Upper lobe of left lung (tissue), 6 donors: ENCODE measurements around the gene YLPM1. TPM values are rescaled to one million over a fixed set of nuclear protein-coding genes. Genes with fewer than 3 reads are reported as not detected.

Source experiments
- ATAC-seq, 2 donors: fragments of 200-7000 bp; cut with Tn5 transposase; one replicate each; pipeline ENCODE4 v1.9.1; 2022; ENCODE audit warnings: mild to moderate bottlenecking in 2 of 2, moderate library complexity in 2 of 2; ENCODE audit not compliant: low FRiP score in 2 of 2
- DNase-seq, 2 donors: peaks; one replicate each; pipeline ENCODE4 v3.0.0-alpha.2; 2019 to 2020
- H3K27ac ChIP-seq, 4 donors: fragments of 200-600 bp; sonication (generic); one replicate each; pipeline ENCODE4 v1.5.1; 2016 to 2019
- H3K27me3 ChIP-seq, 4 donors: fragments of 200-600 bp; sonication (generic); one replicate each; pipeline ENCODE4 v1.5.1; 2017 to 2019
- H3K36me3 ChIP-seq, 4 donors: fragments of 200-600 bp; sonication (generic); one replicate each; pipeline ENCODE4 v1.5.1; 2016 to 2019
- H3K4me1 ChIP-seq, 4 donors: fragments of 200-600 bp; sonication (generic); one replicate each; pipeline ENCODE4 v1.5.1; 2018 to 2019
- H3K4me3 ChIP-seq, 4 donors: fragments of 200-600 bp; sonication (generic); one replicate each; pipeline ENCODE4 v1.5.1; 2017 to 2019; ENCODE audit warnings: mild to moderate bottlenecking in 2 of 4, moderate library complexity in 1 of 4
- H3K9me3 ChIP-seq, 4 donors: fragments of 200-600 bp; sonication (generic); one replicate each; pipeline ENCODE4 v1.5.1; 2018 to 2019
- CTCF ChIP-seq, 6 experiments: fragments of 450-650 bp in 4 of 6; fragments of 200-600 bp in 2 of 6; sonication (generic) in 2 of 6; IDR thresholded peaks; one replicate each; pipeline ENCODE4 v1.5.1; 2016 to 2019; ENCODE audit warnings: antibody characterized with exemption in 6 of 6
- EP300 ChIP-seq, 4 donors: sonication (generic); formaldehyde crosslinking; IDR thresholded peaks; one replicate each; pipeline ENCODE4 v1.5.1; 2017; ENCODE audit warnings: antibody characterized with exemption in 4 of 4, control low read depth in 2 of 4
- POLR2A ChIP-seq, 4 donors: fragments of 450-650 bp; IDR thresholded peaks; one replicate each; pipeline ENCODE4 v1.5.1; 2016 to 2017; ENCODE audit warnings: antibody characterized with exemption in 4 of 4, mild to moderate bottlenecking in 2 of 4
- POLR2AphosphoS5 ChIP-seq, 2 donors: sonication (generic); formaldehyde crosslinking; IDR thresholded peaks; one replicate each; pipeline ENCODE4 v1.5.1; 2017; ENCODE audit warnings: antibody characterized with exemption in 2 of 2
- WGBS, 2 donors: methylation state at CpG; one replicate each; pipeline ENCODE4 v1.1.5; 2017 to 2018; 5-methylcytosine and 5-hydroxymethylcytosine counted together
- total RNA-seq, 6 donors: library from RNA; depleted of rRNA in 4 of 6; stranded (reverse); fragments of >200 nt in 4 of 6; gene quantifications; one replicate each; pipeline versions ENCODE4 v1.1.0 to v1.2.1, GENCODE V29; 2016 to 2021
- donor health status: DM: no; HTN: no; CAD: no; lungs with moderate emphysema.
- donor health status: DM: no; HTN: yes; CAD: no; lungs with severe emphysema.

The YLPM1 gene
- total RNA-seq, 6 donors from 2014 or later, result 38.8 to 85.9 (median 45.6) TPM

- Histone ChIP-seq H3K27ac (no peak overlapping the region), H3K4me1 (no peaks in the 10 kb centered on the region), H3K4me3 (no peak overlapping the region), H3K36me3 (peaks cover 19 to 56% (median 40%) of the 10 kb centered on the region in 4 donors), H3K27me3 (no peaks in the 10 kb centered on the region), H3K9me3 (no peaks in the 10 kb centered on the region)
- no peak for TF ChIP-seq POLR2AphosphoS5 (IDR thresholded peaks at IDR 0.05)
- TF ChIP-seq EP300 (IDR thresholded peaks at IDR 0.05), result no peak
- no peak for TF ChIP-seq CTCF (IDR thresholded peaks at IDR 0.05)
- no peak for TF ChIP-seq POLR2A (IDR thresholded peaks at IDR 0.05)
- DNase-seq (no peak), ATAC-seq (no peak)
- 78 to 92% methylated on average over 2 of the region's 2 CpGs for WGBS, 2 donors
These were observed 30.7 kb upstream of the YLPM1 start for GRCh38 chr14:74732387-74732786.

- Histone ChIP-seq H3K4me3 (no peak overlapping the region), H3K36me3 (peaks cover 19 to 58% (median 41%) of the 10 kb centered on the region in 4 donors), H3K27me3 (no peaks in the 10 kb centered on the region), H3K27ac (no peak overlapping the region), H3K4me1 (no peaks in the 10 kb centered on the region), H3K9me3 (no peaks in the 10 kb centered on the region)
- DNase-seq, result no peak
- 87 to 88% methylated on average over 3 of the region's 3 CpGs for WGBS, 2 donors
- no peak for TF ChIP-seq CTCF (IDR thresholded peaks at IDR 0.05)
- no peak for TF ChIP-seq POLR2AphosphoS5 (IDR thresholded peaks at IDR 0.05)
- no peak for TF ChIP-seq EP300 (IDR thresholded peaks at IDR 0.05)
- TF ChIP-seq POLR2A (IDR thresholded peaks at IDR 0.05), result no peak
- ATAC-seq, result no peak
These were observed 29.9 kb upstream of the YLPM1 start for GRCh38 chr14:74733221-74733620.

GRCh38 chr14:74735125-74735524 lies 28.0 kb upstream of the YLPM1 start:
- H3K4me1 ChIP-seq, result no peaks in the 10 kb centered on the region
- H3K9me3 ChIP-seq, result no peaks in the 10 kb centered on the region
- ATAC-seq, result no peak
- WGBS, 2 donors, result 95% methylated on average over 4 of the region's 4 CpGs
- H3K36me3 ChIP-seq, result peaks cover 19 to 70% (median 46%) of the 10 kb centered on the region in 4 donors
- DNase-seq, result no peak
- H3K4me3 ChIP-seq, result no peak overlapping the region
- H3K27ac ChIP-seq, result no peak overlapping the region
- TF ChIP-seq POLR2AphosphoS5 (IDR thresholded peaks at IDR 0.05) (no peak), POLR2A (IDR thresholded peaks at IDR 0.05) (no peak), EP300 (IDR thresholded peaks at IDR 0.05) (no peak), CTCF (IDR thresholded peaks at IDR 0.05) (no peak)
- H3K27me3 ChIP-seq, result no peaks in the 10 kb centered on the region

GRCh38 chr14:74737753-74738325 lies 25.3 kb upstream of the YLPM1 start:
- peaks cover 19 to 59% (median 36%) of the 10 kb centered on the region in 4 donors for H3K36me3 ChIP-seq
- DNase-seq, result no peak

More at GRCh38 chr14:74737753-74738325, 25.3 kb upstream of the YLPM1 start:
- ATAC-seq, result no peak
- no peak overlapping the region for H3K27ac ChIP-seq
- TF ChIP-seq EP300 (IDR thresholded peaks at IDR 0.05) (no peak), POLR2AphosphoS5 (IDR thresholded peaks at IDR 0.05) (no peak), POLR2A (IDR thresholded peaks at IDR 0.05) (no peak), CTCF (IDR thresholded peaks at IDR 0.05) (no peak)
- H3K4me3 ChIP-seq, result no peak overlapping the region
- 95 to 96% methylated on average over 4 of the region's 4 CpGs for whole genome bisulfite sequencing, 2 donors
- no peaks in the 10 kb centered on the region for H3K9me3 ChIP-seq
- H3K27me3 ChIP-seq, result no peaks in the 10 kb centered on the region
- H3K4me1 ChIP-seq, result no peaks in the 10 kb centered on the region
